MM.1S (cell line): ENCODE data around the gene SLC22A3.
"Not testable (repeated sequence)": the region's sequence is repeated elsewhere in the genome, so short reads cannot be mapped to it uniquely, and the experiment has no call there.

ENCODE experiments used
- DNase-seq: peaks from one replicate; pipeline ENCODE4 v3.0.0-alpha.2; 2015
- H2AFZ ChIP-seq: fragments of 300-600 bp; sonication (generic); 2 replicates; pipeline ENCODE4 v1.6.0; 2016; ENCODE audit warnings: antibody characterized with exemption, low read length
- H3F3A ChIP-seq: fragments of 300-600 bp; sonication (generic); 2 replicates; pipeline ENCODE4 v1.6.1; 2016; ENCODE audit warnings: mild to moderate bottlenecking, antibody characterized with exemption, low read length, moderate library complexity, mixed read lengths; ENCODE audit not compliant: insufficient read depth
- H3K27ac ChIP-seq: fragments of 300-600 bp; sonication (generic); 2 replicates; pipeline ENCODE4 v1.5.1; 2016; ENCODE audit warnings: mild to moderate bottlenecking, low read length
- H3K27me3 ChIP-seq: fragments of 300-600 bp; sonication (generic); replicated peaks from 2 replicates; pipeline ENCODE4 v1.6.0; 2016; ENCODE audit warnings: low read length; ENCODE audit not compliant: insufficient read depth
- H3K36me3 ChIP-seq: fragments of 300-600 bp; sonication (generic); replicated peaks from 2 replicates; pipeline ENCODE4 v1.6.1; 2016; ENCODE audit warnings: mild to moderate bottlenecking, low read length, mixed read lengths; ENCODE audit not compliant: insufficient read depth
- H3K4me1 ChIP-seq: fragments of 300-600 bp; sonication (generic); 2 replicates; pipeline ENCODE4 v1.6.1; 2016; ENCODE audit warnings: low read length, mixed read lengths
- H3K4me2 ChIP-seq: fragments of 300-600 bp; sonication (generic); 2 replicates; pipeline ENCODE4 v1.6.0; 2016; ENCODE audit warnings: low read depth, low read length
- H3K4me3 ChIP-seq: fragments of 300-600 bp; sonication (generic); 2 replicates; pipeline ENCODE4 v1.5.1; 2016; ENCODE audit warnings: low read length, mixed read lengths
- H3K79me2 ChIP-seq: fragments of 300-600 bp; sonication (generic); 2 replicates; pipeline ENCODE4 v1.6.1; 2016; ENCODE audit warnings: mixed run types, low read length, mixed read lengths
- H3K9ac ChIP-seq: fragments of 300-600 bp; sonication (generic); 2 replicates; pipeline ENCODE4 v1.6.1; 2016; ENCODE audit warnings: low read length, mixed read lengths
- H3K9me2 ChIP-seq: fragments of 300-600 bp; sonication (generic); replicated peaks from 2 replicates; pipeline ENCODE4 v1.6.1; 2016; ENCODE audit warnings: mild to moderate bottlenecking, low read length, mixed read lengths; ENCODE audit not compliant: insufficient read depth
- H3K9me3 ChIP-seq: fragments of 300-600 bp; sonication (generic); replicated peaks from 2 replicates; pipeline ENCODE4 v1.6.1; 2016; ENCODE audit warnings: mild to moderate bottlenecking, low read length, mixed read lengths; ENCODE audit not compliant: insufficient read depth
- H4K20me1 ChIP-seq: fragments of 300-600 bp; sonication (generic); 2 replicates; pipeline ENCODE4 v1.6.1; 2016; ENCODE audit warnings: mild to moderate bottlenecking, low read length, moderate library complexity, mixed read lengths; ENCODE audit not compliant: insufficient read depth
- EZH2 ChIP-seq: fragments of 300-600 bp; sonication (generic); optimal IDR thresholded peaks from 2 replicates; pipeline ENCODE3; 2017; ENCODE audit warnings: low read depth, mild to moderate bottlenecking, antibody characterized with exemption, low read length, mixed read lengths
- EZH2phosphoT487 ChIP-seq: fragments of 300-600 bp; sonication (generic); IDR thresholded peaks from 2 replicates; pipeline ENCODE4 v1.6.1; 2018; ENCODE audit warnings: antibody characterized with exemption, low read length
- TF ChIP-seq, protein P1 (sequence below): fragments of 300-600 bp; sonication (generic); IDR thresholded peaks from 2 replicates; pipeline ENCODE4 v1.5.1; 2016; ENCODE audit warnings: antibody characterized with exemption, low read length, mixed read lengths

Gene SLC22A3

DNA sequence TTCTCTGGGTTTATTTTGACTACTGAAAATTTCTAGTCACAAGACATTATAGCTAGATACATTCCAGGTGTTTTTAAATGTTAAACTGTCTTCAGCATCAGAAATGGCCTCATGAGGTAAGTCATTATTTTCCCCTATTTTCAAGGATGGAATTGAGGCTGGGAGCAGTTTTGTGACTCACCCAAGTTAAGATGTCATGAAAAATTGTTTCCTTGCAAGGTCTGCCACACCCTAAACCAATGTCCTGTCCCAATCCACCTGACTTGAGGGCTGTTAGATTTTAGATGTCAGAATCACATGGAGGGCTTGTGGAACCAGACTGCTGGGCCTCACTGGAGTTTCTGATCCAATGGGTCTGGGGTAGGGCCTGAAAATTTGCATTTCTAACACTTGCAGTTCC is 16.9 kb downstream of the SLC22A3 start:
- Histone ChIP-seq H3K36me3 (no peaks in the 10 kb centered on the region), H3K9me3 (no peaks in the 10 kb centered on the region), H3F3A (no peaks in the 10 kb centered on the region), H3K79me2 (no peaks in the 10 kb centered on the region), H3K4me3 (no peak overlapping the region), H3K4me1 (no peaks in the 10 kb centered on the region), H2AFZ (no peak overlapping the region), H3K27me3 (no peaks in the 10 kb centered on the region), H4K20me1 (no peaks in the 10 kb centered on the region), H3K9ac (no peak overlapping the region), H3K9me2 (no peaks in the 10 kb centered on the region), H3K27ac (no peak overlapping the region), H3K4me2 (no peak overlapping the region)
- no peak for TF ChIP-seq EZH2
- TF ChIP-seq, protein P1, sequence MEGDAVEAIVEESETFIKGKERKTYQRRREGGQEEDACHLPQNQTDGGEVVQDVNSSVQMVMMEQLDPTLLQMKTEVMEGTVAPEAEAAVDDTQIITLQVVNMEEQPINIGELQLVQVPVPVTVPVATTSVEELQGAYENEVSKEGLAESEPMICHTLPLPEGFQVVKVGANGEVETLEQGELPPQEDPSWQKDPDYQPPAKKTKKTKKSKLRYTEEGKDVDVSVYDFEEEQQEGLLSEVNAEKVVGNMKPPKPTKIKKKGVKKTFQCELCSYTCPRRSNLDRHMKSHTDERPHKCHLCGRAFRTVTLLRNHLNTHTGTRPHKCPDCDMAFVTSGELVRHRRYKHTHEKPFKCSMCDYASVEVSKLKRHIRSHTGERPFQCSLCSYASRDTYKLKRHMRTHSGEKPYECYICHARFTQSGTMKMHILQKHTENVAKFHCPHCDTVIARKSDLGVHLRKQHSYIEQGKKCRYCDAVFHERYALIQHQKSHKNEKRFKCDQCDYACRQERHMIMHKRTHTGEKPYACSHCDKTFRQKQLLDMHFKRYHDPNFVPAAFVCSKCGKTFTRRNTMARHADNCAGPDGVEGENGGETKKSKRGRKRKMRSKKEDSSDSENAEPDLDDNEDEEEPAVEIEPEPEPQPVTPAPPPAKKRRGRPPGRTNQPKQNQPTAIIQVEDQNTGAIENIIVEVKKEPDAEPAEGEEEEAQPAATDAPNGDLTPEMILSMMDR = no peak
- TF ChIP-seq EZH2phosphoT487 = no peak
- no peak for DNase-seq

DNA sequence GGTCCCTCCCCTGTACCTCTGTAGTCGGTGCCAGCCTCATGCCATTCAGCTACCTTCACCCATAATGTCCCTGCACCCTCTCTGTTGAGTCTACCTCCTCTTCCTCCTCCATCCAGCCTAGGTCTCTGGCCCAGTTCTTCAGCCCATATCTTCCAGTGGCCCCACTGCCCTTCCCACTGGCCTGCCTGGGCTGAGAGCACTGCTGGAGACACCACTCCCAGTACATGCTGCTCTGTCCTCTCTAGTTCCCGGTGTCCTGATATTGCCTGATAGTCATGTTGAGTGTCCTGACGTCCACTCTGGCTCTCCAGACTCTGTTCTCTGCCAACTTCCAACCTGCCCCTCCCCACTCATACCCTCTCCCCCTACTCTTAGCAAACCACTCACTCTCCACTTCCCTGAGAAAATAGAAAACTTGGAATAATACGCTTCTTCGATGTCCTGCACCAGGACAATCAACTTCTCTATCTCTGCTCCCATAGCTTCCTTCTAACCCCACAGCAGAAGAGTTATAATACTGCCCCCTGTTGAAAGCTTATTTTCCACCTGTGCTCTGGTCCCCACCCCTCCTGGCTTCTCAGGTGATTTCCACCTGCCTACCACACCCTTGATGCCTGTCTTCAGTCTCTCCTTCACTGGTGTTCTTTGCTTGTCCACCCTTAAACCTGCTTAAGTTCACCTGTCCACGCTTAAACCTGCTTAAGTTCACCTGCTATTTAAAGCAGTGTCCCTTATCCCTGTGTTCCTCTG is 19.8 kb downstream of the SLC22A3 start:
- Histone ChIP-seq H3F3A (no peaks in the 10 kb centered on the region), H4K20me1 (no peaks in the 10 kb centered on the region), H3K9ac (no peak overlapping the region), H3K9me3 (no peaks in the 10 kb centered on the region), H3K27me3 (no peaks in the 10 kb centered on the region), H2AFZ (no peak overlapping the region), H3K4me3 (no peak overlapping the region), H3K36me3 (no peaks in the 10 kb centered on the region), H3K79me2 (no peaks in the 10 kb centered on the region), H3K4me2 (no peak overlapping the region), H3K9me2 (no peaks in the 10 kb centered on the region), H3K4me1 (no peaks in the 10 kb centered on the region), H3K27ac (no peak overlapping the region)
- no peak for DNase-seq
- TF ChIP-seq EZH2 = no peak
- TF ChIP-seq, protein P1 = no peak
- TF ChIP-seq EZH2phosphoT487 = no peak

- Histone ChIP-seq H3K36me3 (no peaks in the 10 kb centered on the region), H3K27ac (no peak overlapping the region), H3F3A (no peaks in the 10 kb centered on the region), H3K4me2 (no peak overlapping the region), H3K4me1 (no peaks in the 10 kb centered on the region), H2AFZ (no peak overlapping the region), H3K9me2 (no peaks in the 10 kb centered on the region), H3K4me3 (no peak overlapping the region), H4K20me1 (no peaks in the 10 kb centered on the region), H3K9me3 (no peaks in the 10 kb centered on the region), H3K27me3 (no peaks in the 10 kb centered on the region), H3K79me2 (no peaks in the 10 kb centered on the region), H3K9ac (no peak overlapping the region)
- DNase-seq = no peak
- TF ChIP-seq, protein P1 = no peak
- TF ChIP-seq EZH2 = no peak
- TF ChIP-seq EZH2phosphoT487 = no peak
Observed at GRCh38 chr6:160368670-160369069, 20.5 kb downstream of the SLC22A3 start.

DNA sequence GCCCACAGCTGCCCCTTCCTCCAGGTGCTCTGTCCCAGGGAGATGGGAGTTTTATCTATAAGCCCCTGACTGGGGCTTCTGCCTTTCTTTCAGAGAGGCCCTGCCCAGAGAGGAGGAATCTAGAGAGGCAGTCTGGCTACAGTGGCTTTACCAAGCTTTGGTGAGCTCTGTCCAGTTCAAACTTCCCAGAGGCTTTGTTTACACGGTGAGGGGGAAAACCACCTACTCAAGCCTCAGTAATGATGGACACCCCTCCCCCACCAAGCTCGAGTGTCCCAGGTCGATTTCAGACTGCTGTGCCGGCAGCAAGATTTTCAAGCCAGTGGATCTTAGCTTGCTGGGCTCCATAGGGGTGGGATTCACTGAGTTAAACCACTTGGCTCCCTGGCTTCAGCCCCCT is 25.4 kb downstream of the SLC22A3 start:
- H3K9ac ChIP-seq, H3K36me3 ChIP-seq, H3K27ac ChIP-seq, H3K9me2 ChIP-seq, H2AFZ ChIP-seq, H3K27me3 ChIP-seq, H3K4me1 ChIP-seq, H3F3A ChIP-seq, H3K4me2 ChIP-seq, H3K9me3 ChIP-seq, H3K79me2 ChIP-seq, H3K4me3 ChIP-seq, H4K20me1 ChIP-seq, DNase-seq: not testable (repeated sequence)
